Smooth muscle cell (in vitro differentiated cells): ENCODE measurements around the gene NPAT. TPM values are rescaled to one million over a fixed set of nuclear protein-coding genes. Genes with fewer than 3 reads are reported as not detected.

Source experiments
- DNase-seq: peaks from one replicate; lab custom pipeline; 2025; ENCODE audit not compliant: unreplicated experiment; lab: John Stamatoyannopoulos, UW
- H2AFZ ChIP-seq: fragments of 200-600 bp; sonication (generic); 2 replicates; pipeline ENCODE4 v1.6.0; 2016; ENCODE audit warnings: antibody characterized with exemption, low read depth, mild to moderate bottlenecking
- H3F3A ChIP-seq: fragments of 200-600 bp; sonication (generic); 2 replicates; pipeline ENCODE4 v1.6.0; 2017; ENCODE audit warnings: antibody characterized with exemption, low read depth
- H3K27ac ChIP-seq: fragments of 200-600 bp; sonication (generic); 2 replicates; pipeline ENCODE4 v1.5.1; 2016; ENCODE audit warnings: low read depth, mild to moderate bottlenecking
- H3K27me3 ChIP-seq: fragments of 200-600 bp; sonication (generic); 2 replicates; pipeline ENCODE4 v1.6.1; 2016; ENCODE audit warnings: low read depth, mild to moderate bottlenecking
- H3K36me3 ChIP-seq: fragments of 200-600 bp; sonication (generic); 2 replicates; pipeline ENCODE4 v1.5.1; 2016; ENCODE audit warnings: low read depth
- H3K4me1 ChIP-seq: fragments of 200-600 bp; sonication (generic); 2 replicates; pipeline ENCODE4 v1.5.1; 2016; ENCODE audit warnings: low read depth
- H3K4me2 ChIP-seq: fragments of 200-600 bp; sonication (generic); 2 replicates; pipeline ENCODE4 v1.6.0; 2016; ENCODE audit warnings: mild to moderate bottlenecking
- H3K4me3 ChIP-seq: fragments of 200-600 bp; sonication (generic); 2 replicates; pipeline ENCODE4 v1.5.1; 2016; ENCODE audit warnings: mild to moderate bottlenecking
- H3K79me2 ChIP-seq: fragments of 200-600 bp; sonication (generic); 2 replicates; pipeline ENCODE4 v1.6.0; 2016; ENCODE audit warnings: low read depth, mild to moderate bottlenecking
- H3K9ac ChIP-seq: fragments of 200-600 bp; sonication (generic); 2 replicates; pipeline ENCODE4 v1.6.0; 2016; ENCODE audit warnings: low read depth
- H3K9me3 ChIP-seq: fragments of 200-600 bp; sonication (generic); replicated peaks from 2 replicates; pipeline ENCODE4 v1.5.1; 2016; ENCODE audit warnings: low read depth
- H4K20me1 ChIP-seq: fragments of 200-600 bp; sonication (generic); 2 replicates; pipeline ENCODE4 v1.6.0; 2016; ENCODE audit warnings: low read depth
- WGBS: methylation state at CpG from one replicate; pipeline ENCODE4 v1.1.7; 2016; ENCODE audit warnings: low lambda C conversion rate; 5-methylcytosine and 5-hydroxymethylcytosine counted together
- polyA plus RNA-seq: library from polyadenylated mRNA; unstranded; fragments of >200 nt; fragmentation: Nextera tagmentation; extraction: Ambion mirVana; gene quantifications from 2 replicates; pipeline ENCODE4 v1.2.1, GENCODE V29; 2016
- small RNA-seq: library from RNA; depleted of rRNA; stranded (forward); fragments of <200 nt; gene quantifications from one replicate; pipeline ENCODE3, GENCODE V24; 2014
- total RNA-seq: library from RNA; depleted of rRNA; stranded (reverse); fragments of >200 nt; gene quantifications from 2 replicates; pipeline ENCODE4 v1.2.3, GENCODE V29; 2014
- TF ChIP-seq, protein P1 (sequence below): fragments of 200-600 bp; sonication (generic); IDR thresholded peaks from 2 replicates; pipeline ENCODE4 v1.5.1; 2017; ENCODE audit warnings: borderline replicate concordance, mild to moderate bottlenecking, antibody characterized with exemption; ENCODE audit not compliant: insufficient read depth, poor library complexity, severe bottlenecking

NPAT gene
- total and polyA plus RNA-seq, 2 experiments from 2014 or later, result 6.2 to 21.5 TPM

DNA sequence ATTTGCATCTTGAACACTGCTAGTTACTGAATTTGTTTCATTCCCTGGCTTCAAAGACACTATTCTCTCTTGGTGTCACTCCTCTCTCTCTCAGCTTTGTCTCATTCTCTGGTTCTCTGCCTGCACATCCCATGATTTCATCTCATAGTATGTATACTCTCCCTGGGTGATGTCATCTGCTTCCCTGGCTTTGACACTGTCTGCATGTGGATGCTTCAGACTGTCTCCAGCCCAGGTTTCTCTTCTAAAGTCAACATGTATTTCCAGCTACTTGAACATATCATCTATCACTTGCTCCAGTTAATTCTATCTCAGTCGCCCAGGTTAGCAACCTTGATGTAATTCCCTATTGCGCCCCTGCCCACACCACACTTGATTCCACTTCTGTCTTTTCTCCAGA, 110.4 kb downstream of the NPAT start:
- Histone ChIP-seq H3K9ac (no peak overlapping the region), H3K4me3 (no peak overlapping the region), H3K4me1 (peaks cover 10% of the 10 kb centered on the region), H3K36me3 (no peaks in the 10 kb centered on the region), H2AFZ (no peak overlapping the region), H3K9me3 (no peaks in the 10 kb centered on the region), H4K20me1 (no peaks in the 10 kb centered on the region), H3K4me2 (no peak overlapping the region), H3K27ac (no peak overlapping the region), H3K27me3 (no peaks in the 10 kb centered on the region), H3K79me2 (no peaks in the 10 kb centered on the region), H3F3A (peaks cover 7% of the 10 kb centered on the region)
- TF ChIP-seq, protein P1, sequence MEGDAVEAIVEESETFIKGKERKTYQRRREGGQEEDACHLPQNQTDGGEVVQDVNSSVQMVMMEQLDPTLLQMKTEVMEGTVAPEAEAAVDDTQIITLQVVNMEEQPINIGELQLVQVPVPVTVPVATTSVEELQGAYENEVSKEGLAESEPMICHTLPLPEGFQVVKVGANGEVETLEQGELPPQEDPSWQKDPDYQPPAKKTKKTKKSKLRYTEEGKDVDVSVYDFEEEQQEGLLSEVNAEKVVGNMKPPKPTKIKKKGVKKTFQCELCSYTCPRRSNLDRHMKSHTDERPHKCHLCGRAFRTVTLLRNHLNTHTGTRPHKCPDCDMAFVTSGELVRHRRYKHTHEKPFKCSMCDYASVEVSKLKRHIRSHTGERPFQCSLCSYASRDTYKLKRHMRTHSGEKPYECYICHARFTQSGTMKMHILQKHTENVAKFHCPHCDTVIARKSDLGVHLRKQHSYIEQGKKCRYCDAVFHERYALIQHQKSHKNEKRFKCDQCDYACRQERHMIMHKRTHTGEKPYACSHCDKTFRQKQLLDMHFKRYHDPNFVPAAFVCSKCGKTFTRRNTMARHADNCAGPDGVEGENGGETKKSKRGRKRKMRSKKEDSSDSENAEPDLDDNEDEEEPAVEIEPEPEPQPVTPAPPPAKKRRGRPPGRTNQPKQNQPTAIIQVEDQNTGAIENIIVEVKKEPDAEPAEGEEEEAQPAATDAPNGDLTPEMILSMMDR, result no peak
- 98% methylated on average over 2 of the region's 2 CpGs for WGBS
- DNase-seq, result no peak

DNA sequence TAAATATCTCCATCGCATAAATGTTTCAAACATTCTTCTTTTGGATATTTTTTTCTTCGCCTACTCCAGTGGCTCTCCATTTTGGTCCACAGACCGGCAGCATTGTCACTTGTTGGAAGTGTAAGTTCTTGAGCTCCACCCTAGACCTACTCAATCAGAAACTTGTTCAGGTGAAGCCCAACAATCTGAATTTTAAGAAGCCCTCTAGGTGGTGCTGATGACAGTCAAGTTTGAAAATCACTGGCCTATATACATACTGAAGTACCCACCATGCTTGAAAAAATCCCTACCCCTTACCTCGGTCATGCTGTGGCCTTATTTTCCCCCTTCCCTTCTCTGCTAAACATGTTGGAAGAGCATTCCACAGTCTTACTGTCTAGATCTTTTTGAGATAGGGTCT, 111.3 kb downstream of the NPAT start:
- Histone ChIP-seq H3K9me3 (no peaks in the 10 kb centered on the region), H3K9ac (no peak overlapping the region), H3K4me3 (no peak overlapping the region), H3K27me3 (no peaks in the 10 kb centered on the region), H3K4me2 (no peak overlapping the region), H3K27ac (no peak overlapping the region), H3F3A (peaks cover 7% of the 10 kb centered on the region), H3K79me2 (no peaks in the 10 kb centered on the region), H4K20me1 (no peaks in the 10 kb centered on the region), H3K4me1 (peaks cover 10% of the 10 kb centered on the region), H2AFZ (no peak overlapping the region), H3K36me3 (no peaks in the 10 kb centered on the region)
- 95% methylated on average over 4 of the region's 4 CpGs for WGBS
- TF ChIP-seq, protein P1, result no peak
- DNase-seq, result no peak

Small RNA genes within 50 kb of the gene (small RNA-seq; reads per million reads assigned to genes)
- gene RF00019, result not detected

Other genes starting within 250 kb of the NPAT start
- gene CUL5, start 213.7 kb downstream of the NPAT start, total RNA-seq, result 45.0 and 64.4 TPM in 2 replicates
- gene CUL5, start 213.7 kb downstream of the NPAT start, polyA plus RNA-seq, result 20.8 and 27.1 TPM in 2 replicates
- 63.2 and 78.7 TPM in 2 replicates for gene ACAT1, start 101.1 kb downstream of the NPAT start, total RNA-seq
- gene ACAT1, start 101.1 kb downstream of the NPAT start, polyA plus RNA-seq, result 25.1 and 28.8 TPM in 2 replicates
- gene ATM, start 429 bp upstream of the NPAT start, total RNA-seq, result 56.4 and 64.6 TPM in 2 replicates
- 7.6 and 17.5 TPM in 2 replicates for gene ATM, start 429 bp upstream of the NPAT start, polyA plus RNA-seq
- gene C11orf65, start 244.9 kb upstream of the NPAT start, total RNA-seq, result 0.76 and 1.9 TPM in 2 replicates
- 1.7 and 1.9 TPM in 2 replicates for gene C11orf65, start 244.9 kb upstream of the NPAT start, polyA plus RNA-seq